CD1c-positive myeloid dendritic cell (primary cell): Measurements from ENCODE around the gene AUTS2.
"Not testable (repeated sequence)": the region's sequence is repeated elsewhere in the genome, so short reads cannot be mapped to it uniquely, and the experiment has no call there.

Experiments
- DNase-seq: peaks from one replicate; pipeline ENCODE4 v3.0.0-alpha.2; 2016; ENCODE audit errors: extremely low spot score

AUTS2 gene

GRCh38 chr7:70714506-70715038, 1116.3 kb downstream of the AUTS2 start:
- no peak for DNase-seq

GRCh38 chr7:70717553-70718329, 1119.5 kb downstream of the AUTS2 start:
- DNase-seq, result no peak

- DNase-seq, result no peak
Observed at GRCh38 chr7:70719125-70719524, 1120.8 kb downstream of the AUTS2 start.

- DNase-seq, result no peak
Observed at GRCh38 chr7:70720191-70720873, 1122.1 kb downstream of the AUTS2 start.

- DNase-seq, result no peak
Observed at GRCh38 chr7:70721500-70721899, 1123.2 kb downstream of the AUTS2 start.

- no peak for DNase-seq
Observed at GRCh38 chr7:70723339-70723738, 1125.1 kb downstream of the AUTS2 start.

- no peak for DNase-seq
Observed at GRCh38 chr7:70725448-70725847, 1127.2 kb downstream of the AUTS2 start.

GRCh38 chr7:70726294-70726693, 1128.0 kb downstream of the AUTS2 start:
- no peak for DNase-seq

GRCh38 chr7:70726951-70727378, 1128.7 kb downstream of the AUTS2 start:
- no peak for DNase-seq

GRCh38 chr7:70727861-70728260, 1129.6 kb downstream of the AUTS2 start:
- no peak for DNase-seq

GRCh38 chr7:70728872-70729552, 1130.7 kb downstream of the AUTS2 start:
- DNase-seq, result no peak

- DNase-seq, result not testable (repeated sequence)
Observed at GRCh38 chr7:70729553-70730157, 1131.4 kb downstream of the AUTS2 start.

GRCh38 chr7:70730451-70731110, 1132.3 kb downstream of the AUTS2 start:
- no peak for DNase-seq

- DNase-seq, result no peak
Observed at GRCh38 chr7:70733090-70733489, 1134.8 kb downstream of the AUTS2 start.

- DNase-seq, result no peak
Observed at GRCh38 chr7:70734411-70734810, 1136.1 kb downstream of the AUTS2 start.

GRCh38 chr7:70735313-70735712, 1137.0 kb downstream of the AUTS2 start:
- DNase-seq, result no peak

GRCh38 chr7:70736715-70737460, 1138.6 kb downstream of the AUTS2 start:
- no peak for DNase-seq

- no peak for DNase-seq
Observed at GRCh38 chr7:70738151-70738885, 1140.0 kb downstream of the AUTS2 start.

- DNase-seq, result peak; percentile 5
Observed at GRCh38 chr7:70739646-70740210, 1141.5 kb downstream of the AUTS2 start.

GRCh38 chr7:70741666-70742065, 1143.4 kb downstream of the AUTS2 start:
- no peak for DNase-seq
